GM19035 (cell line): ENCODE data around the gene COL17A1.

ENCODE experiments used
- ATAC-seq: cut with Tn5 transposase; IDR thresholded peaks from one replicate; pipeline ENCODE4 v1.9.1; 2021; ENCODE audit not compliant: unreplicated experiment

COL17A1 gene

GRCh38 chr10:104098358-104098925 lies 12.8 kb upstream of the COL17A1 start:
- ATAC-seq, result no peak

DNA sequence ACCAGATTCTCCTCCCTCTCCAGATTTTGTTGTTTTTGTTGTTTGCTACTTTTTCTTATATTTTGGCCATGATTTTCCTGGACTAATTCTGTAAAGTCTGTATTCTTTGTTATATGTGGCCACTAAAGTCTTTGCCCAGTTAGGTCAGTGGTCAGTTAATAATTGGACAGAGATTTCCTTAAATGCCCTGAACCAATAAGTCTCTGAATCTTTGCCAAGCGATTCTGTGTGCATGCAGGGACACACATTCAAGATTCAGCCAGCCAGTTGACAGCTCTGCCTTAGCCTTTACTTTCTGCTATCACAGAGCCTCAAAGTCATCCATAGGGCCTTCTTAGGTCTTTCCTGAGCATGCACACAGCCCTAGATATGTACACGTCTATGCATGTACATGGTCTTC lies 11.0 kb upstream of the COL17A1 start:
- ATAC-seq, result no peak

- no peak for ATAC-seq
Observed at GRCh38 chr10:104092749-104093148, 7.1 kb upstream of the COL17A1 start.

- no peak for ATAC-seq
Observed at GRCh38 chr10:104090611-104091010, 4.9 kb upstream of the COL17A1 start.

DNA sequence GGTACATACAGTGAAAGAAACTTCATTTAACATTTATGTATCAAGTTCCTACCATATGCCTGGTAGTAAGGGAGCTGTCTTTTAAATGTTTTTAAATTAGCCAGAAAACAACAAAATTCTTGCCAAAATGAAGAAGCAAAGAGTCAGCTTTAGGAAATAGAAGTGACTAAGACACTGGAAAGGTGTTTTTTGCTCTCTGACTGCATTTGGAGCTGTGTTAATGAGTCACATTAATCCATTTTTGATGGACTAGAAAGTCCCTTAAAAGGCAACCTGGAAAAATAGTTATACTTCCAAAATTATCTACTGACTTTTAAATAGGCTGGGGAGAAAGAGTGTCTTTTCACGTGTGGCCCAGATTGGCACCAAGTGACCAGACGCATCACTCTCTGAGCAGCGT lies 3.9 kb upstream of the COL17A1 start:
- no peak for ATAC-seq

GRCh38 chr10:104088239-104088638 lies 2.6 kb upstream of the COL17A1 start:
- ATAC-seq, result no peak

- ATAC-seq, result no peak
Observed at GRCh38 chr10:104084482-104085142, 1.1 kb downstream of the COL17A1 start.

DNA sequence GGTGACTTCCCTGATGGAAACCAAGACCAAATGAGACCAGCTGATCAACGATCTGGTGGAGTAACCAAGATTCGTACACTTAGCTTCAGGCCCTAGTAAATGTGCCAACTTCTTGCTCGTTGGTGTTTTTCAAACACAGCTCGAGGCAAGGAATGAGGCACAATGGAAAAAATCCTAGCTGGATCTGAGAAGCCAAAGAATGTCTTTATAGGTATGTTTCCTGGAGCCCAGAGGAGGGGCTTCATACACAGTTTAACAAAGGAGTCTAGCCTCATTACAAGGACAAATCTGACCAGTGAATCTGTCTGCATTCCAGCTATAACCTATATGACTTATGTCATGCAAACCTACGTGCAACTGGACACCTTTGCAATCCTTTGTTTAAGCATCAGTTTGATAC lies 3.7 kb downstream of the COL17A1 start:
- no peak for ATAC-seq

- no peak for ATAC-seq
Observed at GRCh38 chr10:104080762-104081161, 4.9 kb downstream of the COL17A1 start.

DNA sequence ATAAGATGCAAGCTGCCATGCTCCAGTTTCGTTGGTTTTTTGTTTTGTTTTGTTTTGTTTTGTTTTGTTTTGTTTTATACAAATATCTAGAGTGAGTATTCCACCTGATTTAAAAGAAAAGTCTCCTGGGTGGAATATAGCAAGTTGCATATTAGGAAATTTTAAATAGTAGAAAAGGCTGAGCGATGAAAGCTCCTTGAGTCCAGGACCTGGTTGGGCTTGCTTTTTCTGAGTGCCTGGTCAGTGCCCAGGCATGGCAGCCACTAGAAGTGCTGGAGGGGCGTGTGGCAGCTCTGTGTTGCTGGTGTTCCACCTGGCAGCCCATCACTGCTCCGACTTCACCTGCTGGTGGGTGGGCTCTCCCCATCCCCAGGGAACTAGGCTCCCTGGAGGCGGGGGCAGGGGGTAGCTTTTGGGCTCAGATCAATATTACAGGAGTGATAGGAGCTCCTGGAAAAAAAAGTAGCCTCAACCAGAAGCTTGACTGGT lies 8.0 kb downstream of the COL17A1 start:
- ATAC-seq, result no peak

- no peak for ATAC-seq
Observed at GRCh38 chr10:104077247-104077646, 8.4 kb downstream of the COL17A1 start.

DNA sequence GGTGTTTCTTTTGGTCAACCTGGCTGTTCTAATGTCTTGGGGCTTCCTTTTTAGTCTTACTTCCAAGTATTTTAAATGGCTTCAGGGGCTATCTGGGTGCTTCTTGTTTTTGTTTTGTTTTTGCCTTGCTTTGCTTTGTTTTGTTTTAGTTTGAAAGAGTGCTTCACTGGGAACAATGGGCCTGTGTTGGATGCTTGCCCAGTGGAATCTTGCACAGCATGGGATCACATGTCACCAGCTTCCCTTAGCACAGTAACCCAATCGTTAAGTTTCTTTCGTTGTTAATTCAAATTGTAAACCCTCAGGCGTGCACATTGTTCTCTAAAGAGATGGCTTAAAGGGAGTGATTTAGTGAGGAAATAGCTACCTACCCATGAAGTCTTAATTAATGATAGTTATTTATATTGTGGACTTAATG lies 8.9 kb downstream of the COL17A1 start:
- no peak for ATAC-seq

- no peak for ATAC-seq
Observed at GRCh38 chr10:104074505-104074904, 11.2 kb downstream of the COL17A1 start.

- no peak for ATAC-seq
Observed at GRCh38 chr10:104072786-104073185, 12.9 kb downstream of the COL17A1 start.

- no peak for ATAC-seq
Observed at GRCh38 chr10:104069613-104070012, 16.1 kb downstream of the COL17A1 start.

DNA sequence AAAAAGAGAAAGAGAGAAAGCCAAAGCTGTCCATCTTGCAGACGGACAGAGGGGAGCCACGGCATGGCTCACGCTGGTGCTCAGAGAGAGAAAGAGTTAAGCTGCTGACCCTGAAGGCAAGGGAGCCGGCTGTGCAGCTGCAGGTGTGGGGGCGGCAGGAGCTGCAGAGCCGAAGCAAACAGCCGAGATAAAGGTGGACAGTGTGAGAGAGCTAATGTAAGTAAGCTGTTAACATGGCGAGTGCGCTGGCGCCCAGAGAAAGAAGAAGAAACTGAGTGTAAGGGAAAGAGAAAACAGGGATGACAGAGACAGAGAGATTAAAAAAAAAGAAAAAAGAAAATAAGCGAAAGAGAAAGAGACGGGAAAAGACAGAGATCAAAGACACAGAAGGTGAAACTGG lies 18.2 kb downstream of the COL17A1 start:
- no peak for ATAC-seq

GRCh38 chr10:104066945-104067344 lies 18.7 kb downstream of the COL17A1 start:
- no peak for ATAC-seq

GRCh38 chr10:104065748-104066147 lies 19.9 kb downstream of the COL17A1 start:
- ATAC-seq, result no peak

- no peak for ATAC-seq
Observed at GRCh38 chr10:104061196-104061595, 24.5 kb downstream of the COL17A1 start.

GRCh38 chr10:104059364-104059763 lies 26.3 kb downstream of the COL17A1 start:
- no peak for ATAC-seq

DNA sequence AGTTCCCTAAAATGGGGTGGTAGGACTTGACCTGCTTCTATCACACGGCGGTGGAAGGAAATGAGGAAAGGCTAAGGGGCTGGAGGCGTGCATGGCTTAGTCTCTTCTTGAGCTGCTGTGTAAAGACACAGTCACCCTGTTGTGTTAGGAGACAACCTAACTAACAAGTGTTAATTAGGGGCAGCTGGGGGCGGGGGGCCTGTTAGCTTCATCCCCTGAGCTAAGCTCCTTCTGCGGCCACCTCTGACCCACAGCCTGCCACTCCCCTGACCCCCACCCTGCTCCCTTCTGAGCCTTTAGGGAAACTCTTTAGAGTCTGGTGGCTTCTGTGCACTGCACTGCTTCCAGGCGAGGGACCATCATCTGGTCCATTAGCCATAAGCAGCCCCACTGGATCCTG lies 28.0 kb downstream of the COL17A1 start:
- ATAC-seq, result no peak

DNA sequence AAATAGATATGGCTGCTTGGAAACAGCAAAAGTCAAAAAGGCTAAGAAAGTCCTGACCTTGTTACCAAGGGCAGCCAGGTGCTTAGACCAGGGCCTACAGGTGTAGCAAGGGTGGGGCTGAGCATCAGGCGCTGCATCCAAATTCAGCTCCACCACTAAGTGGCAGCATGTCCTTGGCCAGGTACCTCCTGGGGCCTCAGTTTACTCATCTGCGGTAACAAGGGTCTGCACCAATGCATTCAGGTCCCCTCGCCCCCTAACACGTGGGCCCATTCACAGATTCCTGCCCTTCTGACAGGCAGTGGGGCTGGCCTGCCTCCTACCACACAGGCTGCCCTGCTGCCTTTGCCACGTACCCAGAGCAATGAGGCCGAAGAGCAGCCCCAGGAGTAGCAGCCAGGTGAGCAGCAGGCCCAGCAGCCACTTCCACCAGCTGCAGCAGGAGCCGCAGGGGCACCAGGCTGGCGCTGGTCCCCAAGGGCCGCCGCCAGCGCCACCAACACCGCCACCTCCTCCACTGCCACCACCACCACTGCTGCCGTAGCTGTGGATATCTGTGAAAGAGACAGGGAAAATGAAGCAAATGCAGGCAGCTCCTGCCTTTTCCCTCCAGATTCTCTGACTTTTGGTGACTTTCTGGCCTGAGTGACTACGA lies 28.9 kb downstream of the COL17A1 start:
- ATAC-seq, result no peak
